Nucleus accumbens (tissue), 56 donors: ENCODE measurements around the gene EEF2.

Source experiments
- DNase-seq, 56 donors: peaks; one replicate each; lab custom pipeline; 2025; lab: John Stamatoyannopoulos, UW

Gene EEF2

GRCh38 chr19:3986260-3987041, 1.2 kb upstream of the EEF2 start:
- peak in 45 of 56 donors; percentile 5 to 74 (median 39) for DNase-seq

DNA sequence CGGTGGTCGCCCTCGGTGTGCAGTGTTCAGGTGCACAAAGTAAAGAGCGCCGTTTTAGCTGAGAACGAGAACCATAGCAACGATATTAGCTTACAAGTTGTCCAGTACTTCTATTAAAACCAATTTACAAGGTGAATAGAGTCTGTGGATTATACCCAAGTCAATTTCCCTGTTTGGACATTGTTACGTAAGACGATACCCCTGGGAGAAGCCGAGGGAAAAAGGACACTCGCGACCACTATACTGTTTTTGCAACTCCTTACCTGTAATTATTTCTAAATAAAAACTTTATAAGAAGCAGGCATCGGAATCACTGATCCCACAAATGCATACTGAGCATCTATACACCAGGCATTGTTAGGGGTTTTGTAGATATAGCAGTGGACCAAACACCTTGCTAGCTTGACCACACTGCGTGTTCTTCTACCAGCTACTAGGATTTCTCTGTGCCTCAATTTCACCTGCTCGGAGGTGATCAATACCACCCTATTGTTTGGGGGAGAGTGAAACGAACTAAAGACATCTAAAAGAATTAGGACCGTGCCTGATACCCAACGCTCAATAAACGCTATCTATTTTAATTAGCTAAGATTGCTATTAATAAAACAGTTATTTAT, 488 bp upstream of the EEF2 start:
- DNase-seq, result no peak

- DNase-seq, result peak in 2 of 56 donors; percentile 41
Observed at GRCh38 chr19:3984584-3984907, 717 bp downstream of the EEF2 start.

DNA sequence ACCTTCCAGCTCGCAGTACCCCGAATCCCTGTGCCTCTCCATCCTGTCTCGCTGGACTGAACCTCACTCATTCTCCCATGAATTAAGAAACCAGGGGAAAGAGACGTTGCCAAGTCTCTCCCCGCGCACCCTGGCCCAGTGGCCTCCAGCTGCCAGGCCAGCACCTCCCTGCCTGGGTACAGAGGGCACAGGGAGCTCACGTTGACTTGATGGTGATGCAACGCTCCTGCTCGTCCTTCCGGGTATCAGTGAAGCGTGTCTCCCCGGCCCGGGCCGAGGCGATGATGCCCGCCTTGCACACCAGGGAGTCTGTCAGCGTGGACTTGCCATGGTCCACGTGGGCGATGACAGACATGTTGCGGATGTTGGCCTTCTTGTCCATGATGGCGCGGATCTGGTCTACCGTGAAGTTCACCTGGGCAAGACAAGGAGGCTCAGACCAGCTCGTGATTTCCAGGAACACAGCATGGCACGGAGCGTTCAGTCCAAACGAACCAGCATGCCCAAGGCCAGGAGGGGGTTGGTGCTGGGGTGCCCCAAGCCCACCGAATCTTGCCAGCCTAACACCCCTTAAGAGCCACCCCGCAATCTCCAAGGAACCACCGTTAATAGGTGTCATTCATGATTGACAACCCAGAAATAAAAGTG, 1.2 kb downstream of the EEF2 start:
- DNase-seq, result peak in 1 of 56 donors; percentile 14

DNA sequence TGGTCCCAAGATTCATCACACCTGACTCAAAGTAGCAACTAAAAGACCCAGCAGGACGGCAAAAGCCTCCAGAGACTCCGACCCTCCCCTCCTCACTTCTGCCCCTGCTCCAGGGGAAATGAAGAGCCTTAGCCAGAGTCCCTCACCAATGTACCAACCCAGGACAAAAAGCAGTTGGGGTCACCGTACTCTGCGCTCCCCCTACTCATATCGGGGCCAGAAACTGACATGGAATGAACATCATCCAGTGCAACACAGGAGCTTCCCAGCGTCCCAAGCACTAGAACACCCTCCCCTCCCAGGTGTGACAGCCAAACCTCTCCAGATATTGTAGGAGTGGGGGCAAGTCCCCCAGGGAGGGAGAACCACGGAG, 1.7 kb downstream of the EEF2 start:
- DNase-seq, result no peak

GRCh38 chr19:3982701-3983541, 2.3 kb downstream of the EEF2 start:
- no peak for DNase-seq

DNA sequence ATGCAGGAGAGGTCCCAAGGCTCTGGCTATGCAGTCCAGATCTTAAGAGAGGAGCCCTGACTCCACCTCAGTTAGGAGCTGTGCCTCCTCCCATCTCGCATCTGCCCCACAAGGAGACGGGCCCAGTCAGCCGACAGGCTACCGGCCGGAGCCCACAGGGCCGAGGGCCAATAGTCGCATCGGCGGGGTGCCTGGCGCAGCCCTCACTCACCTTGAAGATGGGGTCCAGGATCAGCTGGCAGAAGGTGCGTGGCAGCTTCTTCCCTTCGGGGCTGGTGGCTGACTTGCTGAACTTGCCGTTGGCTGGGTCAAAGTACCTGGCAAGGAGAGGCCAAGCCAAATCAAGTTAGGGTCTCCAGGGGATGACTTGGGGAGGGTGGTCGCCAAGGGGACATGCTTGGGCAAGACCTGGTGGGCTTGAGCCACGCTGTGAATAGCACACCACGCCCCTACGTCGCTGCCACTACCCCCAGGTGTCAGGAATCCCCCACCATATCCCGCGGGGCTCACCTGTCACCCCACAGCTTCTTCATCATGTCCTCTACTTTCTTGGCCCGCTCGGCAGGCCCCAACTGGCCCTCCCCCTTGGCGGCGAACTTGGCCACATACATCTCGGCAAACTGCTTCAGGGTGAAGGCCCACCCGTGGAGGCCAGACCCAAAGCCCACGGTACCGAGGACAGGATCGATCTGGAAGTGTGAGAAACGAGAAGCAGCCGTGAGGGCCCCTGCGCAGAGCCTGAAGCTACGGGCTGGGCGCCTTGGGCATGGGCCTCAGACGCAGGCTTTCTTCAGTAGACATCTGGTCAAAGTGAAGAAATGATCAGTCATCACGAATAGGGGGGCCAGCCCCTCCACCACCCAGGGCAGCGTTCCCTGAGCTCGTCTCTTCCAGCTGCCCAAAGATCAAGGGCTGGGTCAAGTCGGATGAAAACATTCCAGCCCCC, 3.3 kb downstream of the EEF2 start:
- no peak for DNase-seq

GRCh38 chr19:3981373-3981735, 3.9 kb downstream of the EEF2 start:
- no peak for DNase-seq

- DNase-seq, result no peak
Observed at GRCh38 chr19:3980353-3981251, 4.7 kb downstream of the EEF2 start.

- DNase-seq, result no peak
Observed at GRCh38 chr19:3979674-3980352, 5.5 kb downstream of the EEF2 start.

- no peak for DNase-seq
Observed at GRCh38 chr19:3979289-3979673, 6.0 kb downstream of the EEF2 start.

DNA sequence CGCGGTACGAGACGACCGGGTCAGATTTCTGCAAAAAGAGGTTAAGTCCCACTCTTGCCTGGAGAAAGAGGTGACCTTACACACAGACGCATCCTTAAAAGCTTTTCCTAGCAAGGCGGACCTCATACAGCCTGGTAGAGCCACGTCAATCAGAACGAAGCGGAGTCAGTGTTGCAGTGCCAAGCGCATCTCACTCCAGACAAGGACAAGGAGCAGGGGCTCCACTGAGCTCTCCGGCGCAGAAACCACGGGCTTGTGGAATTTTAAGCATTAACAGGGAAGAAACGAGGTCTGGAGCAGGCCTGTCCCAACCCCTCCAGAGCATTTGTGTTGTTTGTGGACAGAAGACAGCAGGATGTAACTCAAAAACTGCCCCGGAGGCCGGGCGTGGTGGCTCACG, 7.1 kb downstream of the EEF2 start:
- no peak for DNase-seq

DNA sequence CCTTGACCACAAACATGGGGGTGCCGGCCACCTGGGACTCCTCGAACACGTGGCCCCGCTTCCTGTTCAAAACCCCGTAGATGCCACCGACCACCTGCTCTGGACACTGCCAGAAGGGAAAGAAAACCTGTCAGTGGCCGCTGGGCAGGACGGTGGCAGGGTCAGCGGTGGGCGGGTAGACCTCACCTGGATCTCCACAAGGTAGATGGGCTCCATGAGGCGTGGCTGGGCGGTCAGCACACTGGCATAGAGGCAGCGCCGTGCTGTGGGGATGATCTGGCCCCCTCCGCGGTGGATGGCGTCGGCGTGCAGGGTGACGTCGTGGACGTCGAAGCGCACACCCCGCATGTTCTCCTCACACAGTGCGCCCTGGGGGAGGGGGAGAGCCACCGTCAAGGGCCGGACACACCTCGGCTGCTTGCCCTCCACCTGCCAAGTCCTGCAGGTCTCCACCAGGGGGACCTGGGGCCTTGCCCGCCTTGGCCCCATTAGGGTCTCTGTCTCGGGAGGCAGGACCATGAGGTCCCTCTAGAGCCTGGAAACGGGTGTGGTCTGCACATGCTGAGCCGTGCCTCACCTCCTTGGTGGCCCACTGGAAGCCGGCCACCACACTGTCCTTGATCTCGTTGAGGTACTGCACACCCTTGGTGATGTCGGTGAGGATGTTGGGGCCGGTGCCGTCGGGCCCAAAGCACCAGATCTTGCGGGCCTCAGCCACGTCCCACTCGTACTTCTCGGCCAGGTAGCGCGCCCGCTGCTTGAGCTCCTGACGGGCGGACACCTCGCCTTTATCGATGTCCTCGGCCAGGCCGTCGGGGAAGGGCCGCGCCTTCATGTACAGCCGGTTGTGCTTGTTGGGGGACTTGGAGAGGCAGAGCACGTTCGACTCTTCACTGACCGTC, 7.8 kb downstream of the EEF2 start:
- no peak for DNase-seq

DNA sequence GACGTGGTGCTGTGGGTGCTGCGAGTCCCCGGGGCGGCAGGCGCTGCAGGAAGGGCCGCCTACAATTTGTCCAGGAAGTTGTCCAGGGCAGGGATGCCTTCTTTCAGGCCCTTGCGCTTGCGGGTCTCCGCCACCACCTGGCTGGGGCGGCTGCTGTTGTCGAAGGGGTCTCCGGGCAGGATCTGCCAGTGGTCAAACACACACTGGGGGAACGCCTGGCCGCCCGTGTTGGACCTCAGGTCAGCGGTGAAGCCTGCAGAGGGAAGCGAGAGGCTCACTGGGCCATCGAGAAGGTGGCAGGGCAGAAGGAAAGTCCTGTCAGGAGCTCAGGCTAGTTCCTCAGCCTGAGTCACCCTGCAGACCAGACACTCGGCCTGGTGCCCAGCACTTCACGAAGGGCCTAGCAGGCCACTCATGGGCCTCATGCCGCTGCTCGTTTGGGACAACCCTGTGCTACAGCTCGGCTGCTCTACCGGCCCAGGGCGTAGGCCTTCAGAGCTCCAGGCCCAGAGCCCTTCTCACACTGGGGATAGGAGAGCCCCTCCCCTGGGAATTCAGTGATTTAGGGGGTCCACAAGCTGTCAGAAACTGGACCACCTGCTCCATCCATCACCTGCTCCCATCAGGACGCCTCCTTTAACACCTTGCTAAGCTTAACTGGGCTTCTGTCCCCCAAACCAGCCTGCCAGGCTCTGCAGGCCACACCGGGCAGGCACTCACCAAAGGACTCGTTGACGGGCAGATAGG, 8.6 kb downstream of the EEF2 start:
- no peak for DNase-seq

DNA sequence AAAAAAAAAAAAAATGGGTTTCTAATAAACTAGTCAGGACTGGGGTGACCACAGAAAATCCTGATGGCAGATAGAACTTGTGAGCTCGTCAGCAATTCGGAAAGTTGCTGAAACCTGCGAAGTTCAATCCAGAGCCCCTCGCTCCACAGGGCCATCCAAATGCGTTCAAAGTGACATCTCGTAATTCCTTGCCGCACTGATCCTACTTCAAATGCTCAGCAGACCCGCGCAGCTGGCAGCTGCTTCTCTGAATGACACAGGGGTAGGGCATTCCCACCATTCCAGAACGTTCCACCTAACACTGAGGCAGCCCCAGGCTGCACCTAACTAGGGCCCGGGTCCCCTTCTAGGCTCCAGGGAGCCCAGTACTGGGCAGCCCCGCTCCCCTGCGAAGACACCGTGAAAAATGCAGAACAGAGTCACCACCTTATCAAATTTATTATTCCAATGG, 9.6 kb downstream of the EEF2 start:
- DNase-seq, result peak in 1 of 56 donors; percentile 1

- DNase-seq, result no peak
Observed at GRCh38 chr19:3975144-3975543, 10.1 kb downstream of the EEF2 start.
